GM04504 (cell line): Measurements from ENCODE around the gene APEX1.
"Not testable (repeated sequence)": the region's sequence is repeated elsewhere in the genome, so short reads cannot be mapped to it uniquely, and the experiment has no call there.

Source experiments
- DNase-seq: peaks from one replicate; pipeline ENCODE4 v3.0.0-alpha.2; 2012; ENCODE audit warnings: low read depth

Gene APEX1

GRCh38 chr14:20435582-20436362, 19.3 kb upstream of the APEX1 start, which contains the start of gene KLHL33:
KLHL33 (minus strand) TSS chr14:20436166; CDS start chr14:20435811, 355 bp downstream.
- no peak for DNase-seq

- DNase-seq: no peak
These were observed 18.7 kb upstream of the APEX1 start for GRCh38 chr14:20436363-20436755.

- DNase-seq: no peak
These were observed 16.4 kb upstream of the APEX1 start for GRCh38 chr14:20438664-20439063.

GRCh38 chr14:20440465-20440864, 14.6 kb upstream of the APEX1 start:
- no peak for DNase-seq

GRCh38 chr14:20440882-20441281, 14.1 kb upstream of the APEX1 start:
- no peak for DNase-seq

- DNase-seq: no peak
These were observed 13.6 kb upstream of the APEX1 start for GRCh38 chr14:20441461-20441860.

- not testable (repeated sequence) for DNase-seq
These were observed 11.4 kb upstream of the APEX1 start for GRCh38 chr14:20443650-20444049.

- DNase-seq: no peak
These were observed 8.1 kb upstream of the APEX1 start for GRCh38 chr14:20446889-20447288.

- DNase-seq: not testable (repeated sequence)
These were observed 2.2 kb upstream of the APEX1 start for GRCh38 chr14:20452831-20453230.

- peak; percentile 62 for DNase-seq
These were observed 602 bp downstream of the APEX1 start for GRCh38 chr14:20455355-20456300.

GRCh38 chr14:20456971-20457370, 1.9 kb downstream of the APEX1 start:
- DNase-seq: no peak

- DNase-seq: no peak
These were observed 3.2 kb downstream of the APEX1 start for GRCh38 chr14:20458031-20458789.

- no peak for DNase-seq
These were observed 5.6 kb downstream of the APEX1 start for GRCh38 chr14:20460458-20461224.

GRCh38 chr14:20461225-20462141, 6.5 kb downstream of the APEX1 start, which contains the start of gene PIP4P1:
PIP4P1 (minus strand) TSS chr14:20461434; CDS start chr14:20461325, 109 bp downstream.
- peak; percentile 100 for DNase-seq

- no peak for DNase-seq
These were observed 13.8 kb downstream of the APEX1 start for GRCh38 chr14:20468764-20469241.

- peak; percentile 52 for DNase-seq
These were observed 14.3 kb downstream of the APEX1 start, which contains the start of gene PNP for GRCh38 chr14:20469242-20469889. PNP (plus strand) TSS chr14:20469406; CDS start chr14:20469525, 119 bp downstream.

GRCh38 chr14:20469890-20470602, 15.0 kb downstream of the APEX1 start:
- DNase-seq: no peak

- no peak for DNase-seq
These were observed 15.5 kb downstream of the APEX1 start for GRCh38 chr14:20470603-20470901.
